ENCODE data around the gene OLA1. TPM values are rescaled to one million over a fixed set of nuclear protein-coding genes. Genes with fewer than 3 reads are reported as not detected.
A peak's percentile ranks its signal among the peaks of the same experiment; 100 is the strongest.

The OLA1 gene
- total and polyA plus RNA-seq, 9 of the 15 experiments (the other 6 are each of a cell fraction or from before 2014, with no cell fraction given): 208 to 353 (median 225) TPM

DNA sequence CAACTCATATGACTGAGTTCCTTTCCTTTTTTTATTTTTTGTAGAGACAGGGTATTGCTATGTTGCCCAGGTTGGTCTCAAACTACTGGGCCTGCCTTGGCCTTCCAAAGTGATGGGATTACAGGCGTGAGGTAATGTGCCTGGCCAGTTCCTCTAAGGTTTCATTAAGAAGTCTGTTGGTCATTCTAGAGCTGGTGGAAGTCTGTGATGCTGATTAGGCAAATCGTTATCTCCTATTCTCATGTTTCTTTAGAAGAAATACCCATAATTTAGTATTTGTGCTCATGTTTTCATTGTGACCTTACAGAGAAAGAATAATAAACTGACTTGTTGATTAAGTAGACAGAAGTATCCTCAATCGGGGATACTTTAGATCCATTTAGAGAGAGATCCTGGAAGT lies 177.0 kb downstream of the OLA1 start:
- no peak for FAIRE-seq
- ATAC-seq: no peak
- no TSS peak for BruUV-seq (replicated peaks)
- H3K4me2 ChIP-seq (ENCODE audit: insufficient read depth, low read length): no peak overlapping the region
- DNase-seq (ENCODE audit: extremely low read depth in 1 of 4, low spot score in 3 of 4): no peak
- H3K4me3 ChIP-seq: no peak overlapping the region
- WGBS (ENCODE audit: insufficient coverage, low coverage, missing lambda C conversion rate): 62% methylated on average over 3 of the region's 3 CpGs
- H4K20me1 ChIP-seq (replicated peaks; ENCODE audit: control insufficient read depth, insufficient read depth, low read length): no peaks in the 10 kb centered on the region
- no peaks in the 10 kb centered on the region for H3K79me2 ChIP-seq (ENCODE audit: control insufficient read depth, insufficient read depth, low read length)
- CTCF ChIA-PET (ENCODE audit: low intra/inter-chr PET ratio): no interaction called here
- H2AFZ ChIP-seq (ENCODE audit: low read depth, low read length): no peak overlapping the region
- H3K9me3 ChIP-seq (replicated peaks; ENCODE audit: control insufficient read depth, insufficient read depth, low read depth, low read length): no peaks in the 10 kb centered on the region
- intact Hi-C loops (cut with micrococcal nuclease) (no loop called here), in situ Hi-C loops (cut with MboI) (no loop called here)
- no peaks in the 10 kb centered on the region for H3K9me1 ChIP-seq (ENCODE audit: control insufficient read depth, insufficient read depth, low read length)
- H3K9ac ChIP-seq (ENCODE audit: insufficient read depth in 1 of 2, low read depth in 2 of 2, low read length in 2 of 2): no peak overlapping the region
- H3K36me3 ChIP-seq (ENCODE audit: control insufficient read depth, insufficient read depth, low read length): peaks cover 18% of the 10 kb centered on the region; the same call in 2 of the 3 replicates
- no peaks in the 10 kb centered on the region for H3K27me3 ChIP-seq (ENCODE audit: control insufficient read depth in 2 of 2, insufficient read depth in 2 of 2, low read length in 2 of 2)
- H3K27ac ChIP-seq (ENCODE audit: extremely low read depth, low read depth, low read length): no peak overlapping the region
- H3K4me1 ChIP-seq (replicated peaks in 1 of 2; ENCODE audit: control insufficient read depth in 2 of 2, insufficient read depth in 2 of 2, low read length in 2 of 2): peaks cover 0 to 4% of the 10 kb centered on the region in 2 experiments; a peak in 2 of 5 replicates
- POLR2A ChIA-PET: interaction anchor here (0.6 kb wide), 1 partner anchor 250 kb away, joined by 3 read pairs; no protein-coding TSS in a partner anchor
- TF ChIP-seq PBX2 (CRISPR knock-in tag; IDR thresholded peaks at IDR 0.05; ENCODE audit: low read depth) (no peak), PBX2 (tag; conservative IDR thresholded peaks at IDR 0.05; ENCODE audit: low read depth) (no peak), SNIP1 (IDR thresholded peaks at IDR 0.05; ENCODE audit: low read depth) (no peak), ARID2 (IDR thresholded peaks at IDR 0.05) (no peak), FOXJ2 (tag; IDR thresholded peaks at IDR 0.05) (no peak), MAFG (tag; conservative IDR thresholded peaks at IDR 0.05) (peak; percentile 57), MAFK (IDR thresholded peaks at IDR 0.05; ENCODE audit: low read length) (peak; percentile 31; the same call in 1 of the 2 replicates), LCOR (CRISPR knock-in tag; IDR thresholded peaks at IDR 0.05) (no peak), MAFF (IDR thresholded peaks at IDR 0.05; ENCODE audit: low read length) (peak; percentile 56; the same call in 1 of the 2 replicates), C11orf30 (IDR thresholded peaks at IDR 0.05; ENCODE audit: low read depth) (peak; percentile 75), ETV1 (tag; conservative IDR thresholded peaks at IDR 0.05; ENCODE audit: low read depth) (no peak), GTF2F1 (IDR thresholded peaks at IDR 0.05; ENCODE audit: low read depth, low read length) (no peak), TSC22D4 (tag; IDR thresholded peaks at IDR 0.05) (no peak)
- TF ChIP-seq, protein P1, sequence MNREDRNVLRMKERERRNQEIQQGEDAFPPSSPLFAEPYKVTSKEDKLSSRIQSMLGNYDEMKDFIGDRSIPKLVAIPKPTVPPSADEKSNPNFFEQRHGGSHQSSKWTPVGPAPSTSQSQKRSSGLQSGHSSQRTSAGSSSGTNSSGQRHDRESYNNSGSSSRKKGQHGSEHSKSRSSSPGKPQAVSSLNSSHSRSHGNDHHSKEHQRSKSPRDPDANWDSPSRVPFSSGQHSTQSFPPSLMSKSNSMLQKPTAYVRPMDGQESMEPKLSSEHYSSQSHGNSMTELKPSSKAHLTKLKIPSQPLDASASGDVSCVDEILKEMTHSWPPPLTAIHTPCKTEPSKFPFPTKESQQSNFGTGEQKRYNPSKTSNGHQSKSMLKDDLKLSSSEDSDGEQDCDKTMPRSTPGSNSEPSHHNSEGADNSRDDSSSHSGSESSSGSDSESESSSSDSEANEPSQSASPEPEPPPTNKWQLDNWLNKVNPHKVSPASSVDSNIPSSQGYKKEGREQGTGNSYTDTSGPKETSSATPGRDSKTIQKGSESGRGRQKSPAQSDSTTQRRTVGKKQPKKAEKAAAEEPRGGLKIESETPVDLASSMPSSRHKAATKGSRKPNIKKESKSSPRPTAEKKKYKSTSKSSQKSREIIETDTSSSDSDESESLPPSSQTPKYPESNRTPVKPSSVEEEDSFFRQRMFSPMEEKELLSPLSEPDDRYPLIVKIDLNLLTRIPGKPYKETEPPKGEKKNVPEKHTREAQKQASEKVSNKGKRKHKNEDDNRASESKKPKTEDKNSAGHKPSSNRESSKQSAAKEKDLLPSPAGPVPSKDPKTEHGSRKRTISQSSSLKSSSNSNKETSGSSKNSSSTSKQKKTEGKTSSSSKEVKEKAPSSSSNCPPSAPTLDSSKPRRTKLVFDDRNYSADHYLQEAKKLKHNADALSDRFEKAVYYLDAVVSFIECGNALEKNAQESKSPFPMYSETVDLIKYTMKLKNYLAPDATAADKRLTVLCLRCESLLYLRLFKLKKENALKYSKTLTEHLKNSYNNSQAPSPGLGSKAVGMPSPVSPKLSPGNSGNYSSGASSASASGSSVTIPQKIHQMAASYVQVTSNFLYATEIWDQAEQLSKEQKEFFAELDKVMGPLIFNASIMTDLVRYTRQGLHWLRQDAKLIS (CRISPR knock-in tag; IDR thresholded peaks at IDR 0.05): no peak
- TF ChIP-seq, protein P2, sequence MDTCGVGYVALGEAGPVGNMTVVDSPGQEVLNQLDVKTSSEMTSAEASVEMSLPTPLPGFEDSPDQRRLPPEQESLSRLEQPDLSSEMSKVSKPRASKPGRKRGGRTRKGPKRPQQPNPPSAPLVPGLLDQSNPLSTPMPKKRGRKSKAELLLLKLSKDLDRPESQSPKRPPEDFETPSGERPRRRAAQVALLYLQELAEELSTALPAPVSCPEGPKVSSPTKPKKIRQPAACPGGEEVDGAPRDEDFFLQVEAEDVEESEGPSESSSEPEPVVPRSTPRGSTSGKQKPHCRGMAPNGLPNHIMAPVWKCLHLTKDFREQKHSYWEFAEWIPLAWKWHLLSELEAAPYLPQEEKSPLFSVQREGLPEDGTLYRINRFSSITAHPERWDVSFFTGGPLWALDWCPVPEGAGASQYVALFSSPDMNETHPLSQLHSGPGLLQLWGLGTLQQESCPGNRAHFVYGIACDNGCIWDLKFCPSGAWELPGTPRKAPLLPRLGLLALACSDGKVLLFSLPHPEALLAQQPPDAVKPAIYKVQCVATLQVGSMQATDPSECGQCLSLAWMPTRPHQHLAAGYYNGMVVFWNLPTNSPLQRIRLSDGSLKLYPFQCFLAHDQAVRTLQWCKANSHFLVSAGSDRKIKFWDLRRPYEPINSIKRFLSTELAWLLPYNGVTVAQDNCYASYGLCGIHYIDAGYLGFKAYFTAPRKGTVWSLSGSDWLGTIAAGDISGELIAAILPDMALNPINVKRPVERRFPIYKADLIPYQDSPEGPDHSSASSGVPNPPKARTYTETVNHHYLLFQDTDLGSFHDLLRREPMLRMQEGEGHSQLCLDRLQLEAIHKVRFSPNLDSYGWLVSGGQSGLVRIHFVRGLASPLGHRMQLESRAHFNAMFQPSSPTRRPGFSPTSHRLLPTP (IDR thresholded peaks at IDR 0.05; ENCODE audit: borderline replicate concordance, extremely low read depth, insufficient read length): no peak

Data from K562 (cell line).